ENCODE measurements around the gene APMAP. TPM values are rescaled to one million over a fixed set of nuclear protein-coding genes. Genes with fewer than 3 reads are reported as not detected.

Gene APMAP
- total RNA-seq, 2 experiments from 2014 or later, result 73.5 to 75.8 TPM

Other genes with a start within 250 kb of the APMAP start
- gene CST7, start 43.5 kb downstream of the APMAP start, total RNA-seq, result 100 to 1,000 TPM; 163 to 170 TPM
- gene ACSS1, start 65.4 kb upstream of the APMAP start, total RNA-seq, result 10 to 100 TPM; 22.9 to 23.9 TPM
- gene VSX1, start 89.4 kb upstream of the APMAP start, total RNA-seq, result not detected
- gene ENTPD6, start 203.0 kb upstream of the APMAP start, total RNA-seq, result 10 to 100 TPM; 45.3 to 49.6 TPM